ENCODE measurements around the gene STAT4.
"Not testable (repeated sequence)": the region's sequence is repeated elsewhere in the genome, so short reads cannot be mapped to it uniquely, and the experiment has no call there.

The STAT4 gene

DNA sequence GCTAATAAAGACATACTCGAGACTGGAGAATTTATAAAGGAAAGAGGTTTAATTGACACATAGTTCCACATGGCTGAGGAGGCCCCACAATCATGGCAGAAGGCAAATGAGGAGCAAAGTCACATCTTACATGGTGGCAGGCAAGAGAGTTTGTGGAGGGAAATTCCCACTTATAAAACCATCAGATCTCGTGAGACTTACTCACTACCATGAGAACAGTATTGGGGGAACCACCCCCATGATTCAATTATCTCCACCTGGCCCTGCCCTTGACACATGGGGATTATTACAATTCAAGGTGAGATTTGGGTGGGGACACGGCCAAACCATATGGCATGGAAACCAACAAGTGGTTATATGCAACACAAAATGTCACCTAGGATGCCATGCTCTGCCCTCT is 155.5 kb downstream of the STAT4 start:
- DNase-seq (ENCODE audit: low read depth in 2 of 2), result not testable (repeated sequence)

DNA sequence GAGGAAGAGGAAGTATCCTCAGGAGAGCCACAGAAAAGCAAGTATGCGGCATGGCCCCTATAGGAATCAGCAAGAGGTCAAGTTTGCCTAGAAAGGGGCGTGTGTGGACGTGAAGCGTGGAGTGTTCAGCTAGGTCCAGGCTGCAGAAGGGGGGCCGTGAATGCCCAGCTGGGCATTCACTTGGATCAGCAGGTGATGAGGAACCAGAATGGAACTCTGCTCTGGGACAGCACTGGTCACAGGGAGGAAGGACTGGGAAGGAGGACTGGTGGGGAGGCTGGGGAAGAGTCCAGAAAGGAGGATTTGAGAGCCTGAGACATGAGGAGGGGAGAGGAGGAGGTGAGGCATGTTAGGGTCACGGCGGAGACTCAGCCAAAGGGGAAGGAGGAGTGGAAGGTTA is 156.6 kb downstream of the STAT4 start:
- DNase-seq (ENCODE audit: low read depth in 2 of 2), result no peak

DNA sequence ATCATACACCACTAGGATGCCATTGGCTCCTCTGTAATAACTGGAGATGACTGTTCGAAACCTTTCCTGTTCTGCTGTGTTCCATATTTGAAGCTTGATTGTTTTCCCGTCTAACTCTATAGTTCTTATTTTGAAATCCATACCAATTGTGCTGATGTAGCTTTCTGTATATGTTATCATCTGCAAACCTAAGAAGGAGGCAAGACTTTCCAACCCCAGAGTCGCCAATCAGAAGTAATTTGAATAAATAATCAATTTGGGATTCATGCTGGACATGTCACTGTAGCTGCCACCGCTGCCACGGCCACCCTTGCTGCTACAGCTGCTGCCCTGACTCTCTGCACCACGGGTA is 157.5 kb downstream of the STAT4 start:
- no peak for DNase-seq (ENCODE audit: low read depth in 2 of 2)

DNA sequence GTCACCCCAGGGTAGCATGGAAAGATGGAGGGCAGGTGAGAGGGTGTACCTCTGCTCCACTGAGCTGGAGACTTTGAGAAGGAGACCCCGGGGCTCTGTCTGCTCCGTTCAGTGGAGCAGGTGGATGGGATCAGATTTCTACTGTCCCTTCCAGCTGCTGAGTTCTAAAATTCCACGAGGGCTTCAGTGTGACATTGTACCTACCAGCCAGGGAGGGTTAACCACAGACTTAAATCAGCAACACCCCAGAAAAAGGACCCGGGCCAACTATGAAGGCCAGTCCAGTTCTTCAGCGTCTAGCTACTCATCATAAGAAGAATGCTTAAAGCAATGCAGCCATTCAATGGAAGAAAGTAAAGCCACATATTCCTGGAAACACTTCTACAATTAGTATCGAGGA is 160.7 kb downstream of the STAT4 start:
- DNase-seq (ENCODE audit: low read depth in 2 of 2), result no peak

DNA sequence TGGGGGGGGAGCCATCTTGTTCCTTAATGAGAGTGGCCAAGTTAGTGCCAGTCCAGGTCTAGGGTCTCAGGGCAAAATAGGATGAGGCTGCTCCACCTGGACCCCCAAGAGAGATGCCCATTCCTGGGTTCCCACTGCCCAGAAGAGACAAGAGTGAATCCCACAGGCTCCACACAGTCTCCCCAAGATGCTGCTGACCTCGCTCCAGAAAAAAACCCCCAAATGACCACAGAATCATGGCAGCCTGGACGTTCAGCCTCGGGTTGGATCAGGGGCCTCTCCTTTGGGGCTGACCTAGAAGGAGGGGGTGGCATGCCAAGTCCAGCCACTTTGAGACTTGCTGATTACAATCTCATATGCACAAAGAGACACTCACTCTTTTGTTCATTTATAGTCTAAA is 161.9 kb downstream of the STAT4 start:
- no peak for DNase-seq (ENCODE audit: low read depth in 2 of 2)

DNA sequence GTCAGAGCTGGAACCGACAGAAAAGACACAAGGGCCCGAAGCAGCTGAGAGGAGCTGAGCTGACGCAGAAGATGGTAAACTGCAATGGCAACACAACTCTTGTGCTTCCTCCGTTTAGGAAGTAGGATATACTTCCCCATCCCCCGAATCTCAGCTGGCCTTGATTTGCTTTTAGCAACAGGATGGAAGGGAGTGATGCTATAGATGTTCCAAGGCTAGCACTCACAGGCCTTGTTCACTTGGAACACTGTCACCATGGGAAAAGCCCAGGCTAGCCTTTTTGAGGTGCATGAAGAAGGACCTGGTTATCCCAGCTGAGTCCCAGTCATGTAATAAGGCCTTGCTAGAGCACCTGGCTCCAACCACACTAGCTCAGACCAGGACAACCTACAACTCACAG is 162.9 kb downstream of the STAT4 start:
- no peak for DNase-seq (ENCODE audit: low read depth in 2 of 2)

DNA sequence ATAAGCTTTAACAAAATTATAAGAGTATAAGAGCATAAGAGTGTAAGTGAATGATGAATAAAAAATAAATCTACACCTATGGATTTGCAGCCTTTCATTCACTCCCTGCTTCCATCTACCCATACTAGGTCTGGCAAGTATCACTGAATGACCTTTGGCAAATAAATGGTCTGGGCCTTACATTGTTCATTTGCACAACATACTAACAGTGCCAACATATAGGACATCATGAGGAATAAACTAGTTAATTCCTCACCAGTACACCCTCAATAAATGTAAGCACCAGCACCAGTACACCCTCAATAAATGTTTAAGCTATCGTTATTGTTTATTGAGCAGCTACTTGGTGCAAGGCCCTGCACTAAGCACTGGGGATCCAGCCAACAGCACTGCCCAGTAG is 163.7 kb downstream of the STAT4 start:
- DNase-seq (ENCODE audit: low read depth in 2 of 2), result no peak

DNA sequence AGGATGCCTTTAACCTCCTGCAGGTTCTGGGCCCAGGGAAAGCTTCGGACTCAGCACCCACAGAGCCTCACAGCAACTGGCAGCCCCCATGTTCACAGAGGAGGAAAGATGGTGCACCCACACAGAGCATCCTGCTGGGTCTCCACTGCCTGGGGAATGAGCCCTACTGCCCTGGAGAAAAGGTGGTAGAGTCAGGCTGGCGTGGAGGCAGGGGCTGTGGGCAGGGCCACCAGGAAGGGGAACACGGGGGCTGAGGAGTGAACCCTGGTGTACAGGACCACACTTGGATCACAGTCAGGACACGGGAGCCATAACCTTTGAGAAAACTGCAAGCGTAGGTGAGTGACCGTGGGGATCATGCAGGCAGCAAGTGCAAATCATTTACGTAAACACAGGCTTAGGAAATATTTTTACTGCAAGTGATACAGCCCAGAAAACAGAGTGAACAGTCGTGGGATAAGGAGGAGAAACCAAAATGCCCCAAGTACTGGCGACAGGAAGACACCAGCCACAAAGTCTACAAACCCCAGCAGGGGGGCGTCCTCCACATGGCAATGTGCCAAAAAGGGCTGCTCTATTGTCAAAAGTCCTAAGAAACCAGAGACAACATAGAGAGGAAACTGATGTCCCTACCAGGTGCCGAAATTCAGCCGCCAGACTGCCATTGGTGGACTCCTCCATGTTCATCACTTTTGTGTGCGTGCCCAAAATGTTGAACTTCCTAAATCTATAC is 164.4 kb downstream of the STAT4 start:
- DNase-seq (ENCODE audit: low read depth in 2 of 2), result no peak

DNA sequence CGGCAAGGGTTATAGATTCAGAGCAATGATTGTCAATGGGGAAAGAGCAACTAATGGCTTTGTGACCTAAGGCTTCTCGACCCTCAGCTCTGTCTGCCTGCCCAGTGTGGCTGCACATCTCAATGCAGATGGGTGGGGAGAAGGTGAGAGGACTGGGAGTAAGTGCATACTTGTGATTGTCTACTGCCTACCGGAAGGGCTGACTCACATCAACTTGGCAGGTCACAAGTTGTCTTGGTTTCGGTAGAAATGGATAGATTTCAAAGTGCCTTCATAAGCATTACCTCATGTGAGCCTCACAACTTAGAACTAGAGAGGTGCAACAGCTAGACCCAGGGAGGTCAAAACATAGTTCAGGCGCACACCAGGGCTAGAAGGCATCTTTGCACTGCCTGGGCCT is 166.2 kb downstream of the STAT4 start:
- DNase-seq (ENCODE audit: low read depth in 2 of 2), result no peak

DNA sequence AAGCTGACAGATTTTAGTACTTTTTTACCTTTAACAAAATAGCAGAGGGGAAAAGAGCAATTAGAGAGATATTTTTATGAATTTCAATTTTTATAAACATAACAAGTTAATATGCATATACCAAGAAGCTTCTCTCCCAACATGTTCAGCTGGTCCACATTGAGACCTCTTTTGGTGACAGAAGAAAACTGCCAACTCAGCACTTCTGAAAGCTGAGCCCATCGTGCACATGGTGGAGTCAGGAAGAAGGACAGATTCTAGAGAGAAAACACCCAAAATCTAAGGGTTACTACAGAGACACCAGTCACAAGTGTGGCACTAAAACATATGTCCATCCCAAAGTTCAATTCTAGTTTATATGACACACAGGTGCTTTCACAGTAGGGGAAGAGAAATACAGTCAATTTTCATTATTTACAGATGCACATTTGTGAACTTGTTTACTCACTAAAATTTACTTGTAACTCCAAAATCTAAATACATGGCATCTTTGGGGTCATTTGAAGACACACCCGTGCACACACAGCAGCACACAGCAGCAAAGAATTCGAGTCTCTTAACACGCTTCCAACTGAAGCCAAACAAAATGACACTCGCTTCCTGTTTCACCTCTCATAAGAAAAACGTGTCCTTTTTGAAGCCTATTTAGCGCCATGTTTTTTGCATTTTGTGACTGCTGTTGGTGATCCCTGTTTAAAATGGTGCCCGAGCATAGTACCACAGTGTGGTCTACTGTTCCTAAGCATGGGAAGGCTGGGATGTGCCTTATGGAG is 168.3 kb downstream of the STAT4 start:
- DNase-seq (ENCODE audit: low read depth in 2 of 2), result no peak

DNA sequence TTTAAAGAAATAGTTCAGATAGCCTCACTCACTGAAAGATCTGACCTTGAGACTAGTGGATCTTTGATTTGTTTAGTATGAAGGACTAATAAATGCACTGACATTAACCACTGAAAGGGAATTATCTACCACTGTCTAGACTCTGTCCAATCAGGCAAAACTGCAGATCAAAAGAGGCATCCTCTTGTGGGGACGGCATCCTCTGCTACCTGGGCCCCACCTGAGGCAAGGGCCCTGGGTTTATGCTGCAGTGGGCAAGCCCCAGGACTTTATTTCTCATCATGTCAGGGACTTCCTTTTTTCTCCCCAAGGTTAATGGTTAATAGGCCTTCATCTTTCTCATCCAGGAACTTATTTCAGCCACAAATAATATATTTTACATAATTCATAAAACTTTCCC is 169.1 kb downstream of the STAT4 start:
- DNase-seq (ENCODE audit: low read depth in 2 of 2), result no peak

DNA sequence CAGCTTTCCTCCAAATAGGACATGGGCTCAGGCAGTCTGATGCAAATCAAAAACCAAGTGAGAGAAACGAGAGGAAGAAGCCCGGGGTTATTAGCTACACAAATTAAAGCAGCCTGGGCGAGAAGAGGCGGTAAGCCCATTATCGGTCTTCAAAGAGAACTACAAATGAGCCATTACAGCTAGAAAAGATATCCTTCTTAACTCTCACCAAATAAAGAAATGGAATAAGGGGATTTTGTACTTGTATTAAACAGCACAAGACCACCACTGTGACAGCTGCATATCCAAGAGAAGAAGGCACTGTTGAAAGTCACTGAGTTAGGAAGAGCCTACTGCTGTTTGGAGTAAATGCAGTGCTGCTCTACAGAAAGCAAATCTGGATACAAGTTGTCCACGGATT is 169.5 kb downstream of the STAT4 start:
- no peak for DNase-seq (ENCODE audit: low read depth in 2 of 2)

DNA sequence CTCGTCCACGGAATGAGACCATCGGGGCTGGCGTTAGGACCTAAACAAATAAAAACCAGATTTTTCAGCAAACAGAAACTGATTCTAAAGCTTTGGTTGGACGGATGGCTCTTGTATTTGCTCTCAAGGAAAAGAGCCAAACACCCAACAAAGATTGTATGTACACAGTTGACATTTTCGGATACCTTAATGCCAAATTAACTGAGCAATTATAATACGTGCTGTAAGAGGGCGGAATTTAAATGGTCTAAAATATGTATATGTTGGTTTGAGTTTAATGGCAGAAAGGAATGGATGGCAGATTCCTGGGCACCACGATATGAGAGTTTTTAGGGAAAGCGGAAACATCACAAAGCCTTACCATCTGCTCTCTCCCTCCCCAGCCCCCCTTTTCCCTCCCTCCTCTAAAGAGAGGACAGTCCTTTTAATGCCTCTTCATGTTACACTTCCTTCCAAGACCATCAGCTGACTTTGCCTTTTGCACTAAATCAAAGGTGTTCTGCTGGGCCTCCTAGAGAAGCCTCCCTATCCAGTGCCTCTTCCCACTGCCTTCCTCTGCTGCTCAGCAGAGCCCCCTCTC is 170.1 kb downstream of the STAT4 start:
- DNase-seq (ENCODE audit: low read depth in 2 of 2), result no peak

DNA sequence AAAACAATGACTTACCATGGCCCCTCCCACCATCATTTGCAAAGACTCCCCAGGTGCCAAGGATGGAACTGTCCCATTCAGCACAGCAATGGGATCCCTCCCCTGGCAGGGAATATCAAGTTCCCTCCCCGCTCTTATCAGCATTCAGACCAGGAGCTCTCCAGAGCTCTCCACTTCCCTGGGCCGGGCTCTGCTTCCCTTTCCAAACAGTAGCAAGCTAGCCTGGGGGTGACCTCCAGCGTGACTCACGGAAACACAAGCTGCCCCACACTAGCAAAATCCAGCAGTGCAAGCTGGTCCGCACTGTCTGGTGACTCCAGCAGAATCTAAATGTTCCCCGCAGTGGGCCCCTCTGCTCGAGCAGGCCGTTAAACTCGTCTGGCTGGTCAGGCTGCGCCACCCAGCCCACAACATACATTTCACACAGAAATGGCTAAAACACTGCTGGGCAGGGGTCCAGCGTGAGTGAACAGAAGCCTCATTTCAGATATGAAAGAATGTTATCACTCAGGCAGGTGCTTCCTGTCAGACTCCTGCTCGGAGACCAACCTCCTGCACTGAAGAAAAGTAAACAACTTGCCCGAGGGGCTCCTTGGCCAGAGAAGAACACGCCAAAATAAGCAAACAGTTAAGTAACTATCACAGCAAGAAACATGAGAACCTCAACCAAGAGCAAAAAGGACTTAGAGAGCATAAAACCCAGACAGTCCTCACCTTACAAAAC is 170.7 kb downstream of the STAT4 start:
- no peak for DNase-seq (ENCODE audit: low read depth in 2 of 2)

All from stimulated activated CD4-positive, alpha-beta T cell treated with anti-CD3 and anti-CD28 coated beads, Interleukin-1b, Interleukin-23, amount 100 ng/mL, for 4 hours (primary cell).